Measurements from ENCODE around the gene SPTBN4. TPM values are rescaled to one million over a fixed set of nuclear protein-coding genes. Genes with fewer than 3 reads are reported as not detected.

SPTBN4 gene
- total RNA-seq, 2 donors from 2014 or later: 1.8 to 6.3 TPM

GRCh38 chr19:40524655-40525054, 57.9 kb downstream of the SPTBN4 start:
- no peaks in the 10 kb centered on the region for H3K27me3 ChIP-seq
- DNase-seq (no peak), ATAC-seq (no peak)
- peaks cover 18% of the 10 kb centered on the region for H3K4me1 ChIP-seq
- 89 to 92% methylated on average over 3 of the region's 3 CpGs for WGBS, 2 donors
- H3K27ac ChIP-seq: no peak overlapping the region
- H3K4me3 ChIP-seq: no peak overlapping the region
- H3K9me3 ChIP-seq: no peaks in the 10 kb centered on the region
- no peaks in the 10 kb centered on the region for H3K36me3 ChIP-seq (replicated peaks in 1 of 2; ENCODE audit: insufficient read depth in 1 of 2, low read depth in 2 of 2)
- TF ChIP-seq POLR2A (IDR thresholded peaks at IDR 0.05) (no peak), CTCF (IDR thresholded peaks at IDR 0.05) (no peak)
- intact Hi-C loops (cut with DNase I): loop anchor here (10.0 kb wide), 1 partner anchor 110 kb away; no protein-coding TSS in a partner anchor

DNA sequence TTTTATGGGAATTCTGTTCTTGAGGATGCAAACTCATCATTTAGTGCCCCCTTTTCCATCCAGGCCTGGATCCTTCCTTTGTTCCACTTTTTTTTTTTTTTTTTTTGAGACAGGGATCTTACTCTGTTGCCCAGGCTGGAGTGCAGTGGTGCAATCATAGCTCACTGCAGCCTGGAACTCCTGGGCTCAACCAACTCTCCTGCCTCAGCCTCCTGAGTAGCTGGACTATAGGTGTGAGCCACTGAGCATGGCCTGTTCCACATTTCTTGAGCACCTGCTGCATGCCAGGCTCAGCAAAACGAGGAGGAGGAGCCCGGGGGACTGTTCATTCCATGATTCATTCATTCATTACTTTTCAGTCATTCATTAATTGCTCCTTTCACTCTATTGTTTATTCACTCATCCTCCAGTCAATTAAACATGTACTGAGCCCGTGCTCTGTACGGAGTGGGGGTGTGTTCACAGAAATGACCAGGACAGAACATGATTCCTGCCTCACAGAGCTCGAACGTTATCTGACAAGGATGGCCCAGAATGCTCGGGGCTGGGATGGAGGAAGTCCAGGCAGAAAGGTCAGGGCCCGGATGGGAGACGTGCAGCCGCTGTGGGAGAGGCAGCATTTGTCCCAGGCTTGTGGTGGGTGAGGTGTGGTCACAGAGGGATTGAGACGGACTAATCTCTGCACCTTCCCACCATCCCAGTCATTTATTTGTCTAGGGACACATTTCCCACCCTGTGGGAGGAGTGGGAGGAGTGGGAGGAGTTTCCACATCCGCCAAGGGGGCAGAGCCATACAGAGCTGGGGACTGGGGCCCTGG, 58.6 kb downstream of the SPTBN4 start:
- no peaks in the 10 kb centered on the region for H3K9me3 ChIP-seq
- peaks cover 23% of the 10 kb centered on the region for H3K4me1 ChIP-seq
- TF ChIP-seq POLR2A (IDR thresholded peaks at IDR 0.05) (no peak), CTCF (IDR thresholded peaks at IDR 0.05) (no peak)
- ATAC-seq: no peak
- no peak overlapping the region for H3K4me3 ChIP-seq
- H3K27ac ChIP-seq: no peak overlapping the region
- H3K27me3 ChIP-seq: no peaks in the 10 kb centered on the region
- DNase-seq: no peak
- no peaks in the 10 kb centered on the region for H3K36me3 ChIP-seq (replicated peaks in 1 of 2; ENCODE audit: insufficient read depth in 1 of 2, low read depth in 2 of 2)
- intact Hi-C loops (cut with DNase I): loop anchor here (10.0 kb wide), 1 partner anchor 109 kb away; no protein-coding TSS in a partner anchor
- WGBS, 2 donors: 40 to 44% methylated on average over 12 of the region's 12 CpGs

- H3K27ac ChIP-seq: no peak overlapping the region
- H3K27me3 ChIP-seq: no peaks in the 10 kb centered on the region
- no peak for DNase-seq
- no peak for ATAC-seq
- intact Hi-C loops (cut with DNase I): loop anchor here (10.0 kb wide), 1 partner anchor 107 kb away; no protein-coding TSS in a partner anchor
- no peaks in the 10 kb centered on the region for H3K9me3 ChIP-seq
- TF ChIP-seq POLR2A (IDR thresholded peaks at IDR 0.05) (no peak), CTCF (IDR thresholded peaks at IDR 0.05) (no peak)
- WGBS, 2 donors: 61 to 64% methylated on average over 5 to 6 of the region's 6 CpGs
- H3K4me3 ChIP-seq: no peak overlapping the region
- no peaks in the 10 kb centered on the region for H3K36me3 ChIP-seq (replicated peaks in 1 of 2; ENCODE audit: insufficient read depth in 1 of 2, low read depth in 2 of 2)
- H3K4me1 ChIP-seq: peaks cover 26% of the 10 kb centered on the region
Measured at GRCh38 chr19:40528078-40528477, 61.3 kb downstream of the SPTBN4 start.

DNA sequence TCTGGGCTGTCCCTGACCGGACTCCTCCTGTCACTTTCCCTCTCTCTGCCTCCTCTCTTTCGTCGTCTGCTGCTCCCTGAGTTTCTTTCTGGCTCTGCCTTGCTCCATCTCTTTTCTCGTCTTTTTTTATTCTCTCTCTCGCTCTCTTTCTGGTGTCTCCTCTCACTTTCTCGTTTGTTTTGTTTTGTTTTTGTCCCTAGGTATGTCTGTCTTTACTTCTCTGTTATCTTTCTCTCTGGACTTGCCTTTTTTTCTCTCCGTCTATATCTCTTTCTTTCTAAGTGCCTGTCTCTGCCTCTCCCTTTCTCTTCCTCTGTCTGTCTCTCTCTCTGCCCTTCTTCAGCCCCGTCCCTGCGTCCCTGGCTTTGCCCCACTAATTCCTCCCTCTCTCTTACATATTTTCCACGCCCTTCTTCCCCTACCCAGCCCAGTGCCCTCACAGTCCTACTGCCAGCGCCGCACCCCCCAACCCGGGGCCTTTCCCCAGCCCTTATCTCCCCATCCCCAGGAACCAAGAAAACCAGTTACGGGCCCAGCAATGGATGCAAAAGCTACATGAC, 61.8 kb downstream of the SPTBN4 start:
- H3K4me3 ChIP-seq: no peak overlapping the region
- H3K27ac ChIP-seq: no peak overlapping the region
- no peaks in the 10 kb centered on the region for H3K36me3 ChIP-seq (replicated peaks in 1 of 2; ENCODE audit: insufficient read depth in 1 of 2, low read depth in 2 of 2)
- WGBS, 2 donors: 52% methylated on average over 14 of the region's 14 CpGs
- intact Hi-C loops (cut with DNase I): loop anchor here (10.0 kb wide), 1 partner anchor 106 kb away; no protein-coding TSS in a partner anchor
- no peaks in the 10 kb centered on the region for H3K27me3 ChIP-seq
- TF ChIP-seq CTCF (IDR thresholded peaks at IDR 0.05) (no peak), POLR2A (IDR thresholded peaks at IDR 0.05) (no peak)
- H3K9me3 ChIP-seq: no peaks in the 10 kb centered on the region
- peaks cover 21% of the 10 kb centered on the region for H3K4me1 ChIP-seq
- DNase-seq (no peak), ATAC-seq (no peak)

Measured in body of pancreas (tissue), 4 donors.